Type B pancreatic cell (in vitro differentiated cells): Measurements from ENCODE around the gene TMEM50B. TPM values are rescaled to one million over a fixed set of nuclear protein-coding genes. Genes with fewer than 3 reads are reported as not detected.
"Not testable (repeated sequence)": the region's sequence is repeated elsewhere in the genome, so short reads cannot be mapped to it uniquely, and the experiment has no call there.

ENCODE experiments used
- DNase-seq: peaks from one replicate; pipeline ENCODE4 v3.0.0; 2021; ENCODE audit warnings: mixed read lengths; ENCODE audit not compliant: unreplicated experiment; ENCODE audit errors: extremely low spot score
- H3K27ac Mint-ChIP-seq: 2 replicates; pipeline ENCODE4 v1.8.0; 2021; ENCODE audit warnings: mild to moderate bottlenecking, mixed read lengths
- H3K27me3 Mint-ChIP-seq: 2 replicates; pipeline ENCODE4 v1.8.0; 2021; ENCODE audit warnings: mixed read lengths
- H3K36me3 Mint-ChIP-seq: 2 replicates; pipeline ENCODE4 v1.8.0; 2021; ENCODE audit warnings: mixed read lengths
- H3K4me1 Mint-ChIP-seq: one replicate; pipeline ENCODE4 v1.8.0; 2021; ENCODE audit warnings: mixed read lengths; ENCODE audit not compliant: unreplicated experiment
- H3K4me3 Mint-ChIP-seq: 2 replicates; pipeline ENCODE4 v1.8.0; 2021; ENCODE audit warnings: mild to moderate bottlenecking, mixed read lengths
- H3K9me3 Mint-ChIP-seq: 2 replicates; pipeline ENCODE4 v1.8.0; 2021; ENCODE audit warnings: mixed read lengths
- total RNA-seq: library from RNA; stranded (reverse); gene quantifications from 2 replicates; pipeline ENCODE4 v1.2.1, GENCODE V29; 2021; ENCODE audit warnings: low replicate concordance
- TF ChIP-seq, protein P1 (sequence below): fragments of 200-600 bp; sonication (generic); conservative IDR thresholded peaks from 2 replicates; pipeline ENCODE4 v1.5.0; 2021; ENCODE audit warnings: antibody characterized with exemption, mild to moderate bottlenecking

The TMEM50B gene
- total RNA-seq, 1 donor from 2014 or later = 44.7 TPM

DNA sequence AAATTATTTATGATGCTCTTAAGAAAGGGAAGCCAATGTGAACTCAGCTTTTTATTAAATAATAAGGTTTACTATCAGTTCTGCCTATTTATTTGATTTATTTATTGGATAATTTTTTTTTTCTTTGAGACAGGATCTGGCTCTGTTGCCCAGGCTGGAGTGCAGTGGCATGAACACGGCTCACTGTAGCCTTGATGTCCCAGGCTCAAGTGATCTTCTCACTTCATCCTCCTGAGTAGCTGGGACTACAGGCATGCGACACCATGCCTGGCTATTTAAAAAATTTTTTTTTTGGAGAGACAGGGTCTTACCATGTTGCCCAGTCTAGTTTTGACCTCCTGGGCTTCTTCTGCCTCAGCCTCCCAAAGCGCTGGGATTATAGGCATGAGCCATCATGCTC is 32.7 kb upstream of the TMEM50B start:
- peaks cover 38% of the 10 kb centered on the region for H3K36me3 Mint-ChIP-seq

DNA sequence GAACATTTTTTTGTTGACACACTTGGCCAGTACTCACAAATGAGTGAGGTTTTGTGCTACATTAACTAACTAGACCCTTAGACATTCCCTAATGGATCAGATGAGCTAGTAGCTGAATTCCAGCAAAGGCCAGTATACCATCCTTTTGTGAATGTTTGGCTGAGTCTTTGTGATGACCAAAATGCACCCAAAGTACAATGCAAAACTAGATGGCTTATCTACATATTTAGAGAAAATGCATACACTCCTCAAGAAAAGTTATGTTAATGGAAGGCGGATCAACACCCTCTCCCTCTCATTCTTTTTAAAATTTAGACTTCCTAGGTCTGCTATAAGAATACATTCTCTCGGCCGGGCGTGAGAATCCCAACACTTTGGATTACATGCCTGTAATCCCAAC is 31.9 kb upstream of the TMEM50B start:
- Mint-ChIP-seq H3K4me1 (no peaks in the 10 kb centered on the region), H3K36me3 (peaks cover 38% of the 10 kb centered on the region), H3K9me3 (no peaks in the 10 kb centered on the region), H3K4me3 (no peak overlapping the region), H3K27me3 (no peaks in the 10 kb centered on the region), H3K27ac (no peak overlapping the region)
- DNase-seq = no peak
- TF ChIP-seq, protein P1, sequence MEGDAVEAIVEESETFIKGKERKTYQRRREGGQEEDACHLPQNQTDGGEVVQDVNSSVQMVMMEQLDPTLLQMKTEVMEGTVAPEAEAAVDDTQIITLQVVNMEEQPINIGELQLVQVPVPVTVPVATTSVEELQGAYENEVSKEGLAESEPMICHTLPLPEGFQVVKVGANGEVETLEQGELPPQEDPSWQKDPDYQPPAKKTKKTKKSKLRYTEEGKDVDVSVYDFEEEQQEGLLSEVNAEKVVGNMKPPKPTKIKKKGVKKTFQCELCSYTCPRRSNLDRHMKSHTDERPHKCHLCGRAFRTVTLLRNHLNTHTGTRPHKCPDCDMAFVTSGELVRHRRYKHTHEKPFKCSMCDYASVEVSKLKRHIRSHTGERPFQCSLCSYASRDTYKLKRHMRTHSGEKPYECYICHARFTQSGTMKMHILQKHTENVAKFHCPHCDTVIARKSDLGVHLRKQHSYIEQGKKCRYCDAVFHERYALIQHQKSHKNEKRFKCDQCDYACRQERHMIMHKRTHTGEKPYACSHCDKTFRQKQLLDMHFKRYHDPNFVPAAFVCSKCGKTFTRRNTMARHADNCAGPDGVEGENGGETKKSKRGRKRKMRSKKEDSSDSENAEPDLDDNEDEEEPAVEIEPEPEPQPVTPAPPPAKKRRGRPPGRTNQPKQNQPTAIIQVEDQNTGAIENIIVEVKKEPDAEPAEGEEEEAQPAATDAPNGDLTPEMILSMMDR = no peak

More for the DNA sequence above, 32.7 kb upstream of the TMEM50B start:
- no peaks in the 10 kb centered on the region for H3K4me1 Mint-ChIP-seq
- H3K27me3 Mint-ChIP-seq = no peaks in the 10 kb centered on the region
- no peak overlapping the region for H3K4me3 Mint-ChIP-seq
- no peak overlapping the region for H3K27ac Mint-ChIP-seq
- DNase-seq = no peak
- H3K9me3 Mint-ChIP-seq = no peaks in the 10 kb centered on the region
- TF ChIP-seq, protein P1 = no peak

DNA sequence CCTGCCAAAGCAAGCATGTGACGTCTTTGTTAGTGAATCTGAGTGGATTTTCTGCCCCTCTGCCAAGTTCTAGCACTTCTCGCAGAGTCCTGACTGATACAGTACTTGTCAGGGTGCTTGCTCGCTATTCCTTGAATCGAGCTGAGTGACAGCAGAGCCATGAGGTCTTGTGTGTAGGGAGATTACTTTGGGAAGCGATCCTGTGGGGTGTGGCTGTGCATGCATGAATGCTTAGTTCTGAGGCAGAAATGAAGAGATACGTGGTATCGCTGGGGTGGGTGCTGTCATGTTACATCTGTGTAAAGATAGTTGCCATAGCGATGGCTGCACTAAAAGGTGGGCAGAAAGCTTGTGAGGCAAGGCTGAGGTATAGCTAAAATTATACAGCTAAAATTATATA is 31.1 kb upstream of the TMEM50B start:
- no peak for DNase-seq
- Mint-ChIP-seq H3K9me3 (no peaks in the 10 kb centered on the region), H3K4me1 (no peaks in the 10 kb centered on the region), H3K36me3 (peaks cover 37% of the 10 kb centered on the region), H3K4me3 (no peak overlapping the region), H3K27ac (no peak overlapping the region), H3K27me3 (no peaks in the 10 kb centered on the region)
- TF ChIP-seq, protein P1 = no peak

DNA sequence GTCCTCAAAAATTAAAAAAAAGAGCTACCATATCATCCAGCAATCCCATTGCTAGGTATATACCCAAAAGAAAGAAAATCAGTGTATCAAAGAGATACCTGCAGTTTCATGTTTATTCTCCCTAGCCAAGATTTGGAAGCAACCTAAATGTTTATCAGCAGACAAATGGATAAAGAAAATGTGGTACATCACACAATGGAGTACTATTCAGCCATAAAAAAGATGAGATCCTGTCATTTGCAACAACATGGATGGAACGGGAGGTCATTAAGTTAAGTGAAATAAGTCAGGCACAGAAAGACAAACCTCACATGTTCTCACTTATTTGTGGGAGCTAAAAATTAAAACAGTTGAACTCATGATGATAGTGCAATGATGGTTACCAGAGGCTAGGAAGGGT is 27.2 kb upstream of the TMEM50B start:
- H3K36me3 Mint-ChIP-seq = peaks cover 48% of the 10 kb centered on the region
- H3K27ac Mint-ChIP-seq, DNase-seq, H3K9me3 Mint-ChIP-seq, H3K27me3 Mint-ChIP-seq, H3K4me1 Mint-ChIP-seq, H3K4me3 Mint-ChIP-seq: not testable (repeated sequence)

DNA sequence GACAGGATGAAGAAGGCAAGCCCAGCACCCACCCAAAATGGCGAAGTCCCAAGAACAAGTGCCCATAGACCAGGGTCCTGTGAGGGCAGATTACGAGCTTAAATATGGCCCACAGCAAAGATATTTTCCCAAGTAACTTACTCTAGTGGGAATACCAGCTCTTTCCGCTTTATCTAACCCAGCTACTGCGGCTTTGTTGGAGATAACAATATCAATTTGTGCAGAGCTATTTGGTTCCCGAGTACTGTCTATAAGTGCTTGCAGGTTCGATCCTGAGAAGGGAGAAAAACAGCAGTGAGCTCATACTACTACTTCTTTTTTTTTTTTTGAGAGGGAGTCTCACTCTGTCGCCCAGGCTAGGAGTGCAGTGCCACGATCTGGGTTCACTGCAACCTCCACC is 26.1 kb upstream of the TMEM50B start:
- no peaks in the 10 kb centered on the region for H3K27me3 Mint-ChIP-seq
- TF ChIP-seq, protein P1 = no peak
- no peaks in the 10 kb centered on the region for H3K4me1 Mint-ChIP-seq
- DNase-seq = no peak
- peaks cover 41% of the 10 kb centered on the region for H3K36me3 Mint-ChIP-seq
- no peaks in the 10 kb centered on the region for H3K9me3 Mint-ChIP-seq
- no peak overlapping the region for H3K4me3 Mint-ChIP-seq
- H3K27ac Mint-ChIP-seq = no peak overlapping the region

DNA sequence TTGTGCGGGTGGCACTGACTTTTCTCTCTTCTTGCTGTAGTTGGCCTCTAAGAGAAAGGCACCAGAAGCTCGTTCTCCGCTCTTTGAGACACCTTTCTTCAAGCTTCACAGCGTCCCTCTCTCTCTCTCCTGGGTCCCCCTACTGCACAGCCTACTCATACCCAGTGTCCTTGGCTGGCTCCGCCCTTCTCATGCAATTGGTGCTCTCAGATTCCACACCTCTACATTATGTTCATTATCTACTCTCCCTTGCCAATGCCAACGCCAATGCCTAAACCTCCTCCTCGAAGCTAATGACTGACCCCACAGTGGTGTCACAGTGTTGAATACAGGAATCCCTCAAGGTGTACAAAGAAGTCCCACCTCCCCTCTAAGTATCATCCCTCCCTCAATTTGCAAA is 16.6 kb upstream of the TMEM50B start:
- Mint-ChIP-seq H3K27me3 (peaks cover 4% of the 10 kb centered on the region), H3K9me3 (no peaks in the 10 kb centered on the region), H3K27ac (no peak overlapping the region), H3K36me3 (no peaks in the 10 kb centered on the region), H3K4me1 (peaks cover 6% of the 10 kb centered on the region), H3K4me3 (no peak overlapping the region)
- TF ChIP-seq, protein P1 = no peak
- DNase-seq = no peak
